HepG2 (cell line): ENCODE data around the gene MTSS2. TPM values are rescaled to one million over a fixed set of nuclear protein-coding genes. Genes with fewer than 3 reads are reported as not detected.

Source experiments
- ERF ChIP-seq: IDR thresholded peaks from 2 replicates; pipeline ENCODE4 v1.6.1; 2018; ENCODE audit warnings: missing biosample characterization, missing genetic modification reagents
- HMG20A ChIP-seq: IDR thresholded peaks from 2 replicates; pipeline ENCODE4 v1.6.1; 2016; ENCODE audit warnings: borderline replicate concordance
- KAT7 ChIP-seq: IDR thresholded peaks from 2 replicates; pipeline ENCODE4 v1.6.1; 2018; ENCODE audit warnings: borderline replicate concordance, missing compliant biosample characterization
- KLF6 ChIP-seq: IDR thresholded peaks from 2 replicates; pipeline ENCODE4 v1.8.0; 2016; ENCODE audit warnings: missing biosample characterization, missing genetic modification reagents
- MIXL1 ChIP-seq: IDR thresholded peaks from 2 replicates; pipeline ENCODE4 v1.6.1; 2016
- NBN ChIP-seq: fragments of 450-650 bp; conservative IDR thresholded peaks from 2 replicates; pipeline ENCODE4 v1.6.1; 2017
- RBM39 ChIP-seq: fragments of 200-400 bp; formaldehyde crosslinking; IDR thresholded peaks from one replicate; pipeline ENCODE4 v1.6.1; 2018; ENCODE audit warnings: antibody characterized with exemption, mild to moderate bottlenecking, low read depth, low read length; ENCODE audit not compliant: poor library complexity, severe bottlenecking
- SMAD3 ChIP-seq: sonication (generic); formaldehyde crosslinking; IDR thresholded peaks from 2 replicates; pipeline ENCODE4 v1.4.0; 2020; ENCODE audit warnings: missing genetic modification reagents
- SMARCC2 ChIP-seq: fragments of 450-650 bp; IDR thresholded peaks from 2 replicates; pipeline ENCODE4 v1.6.1; 2017; ENCODE audit warnings: antibody characterized with exemption, mild to moderate bottlenecking
- SMC3 ChIP-seq: IDR thresholded peaks from 2 replicates; pipeline ENCODE4 v1.6.1; 2011; ENCODE audit warnings: low read length, improper control_type of control experiment
- SP2 ChIP-seq: sonication (generic); formaldehyde crosslinking; IDR thresholded peaks from 2 replicates; pipeline ENCODE4 v1.5.1; 2020; ENCODE audit warnings: mild to moderate bottlenecking, missing genetic modification reagents
- TP53 ChIP-seq: sonication (generic); formaldehyde crosslinking; conservative IDR thresholded peaks from 2 replicates; pipeline ENCODE4 v1.4.0; 2020; ENCODE audit warnings: missing genetic modification reagents
- ZFP36L2 ChIP-seq: sonication (generic); formaldehyde crosslinking; IDR thresholded peaks from 2 replicates; pipeline ENCODE4 v1.4.0; 2020; ENCODE audit warnings: missing genetic modification reagents
- ZNF234 ChIP-seq: sonication (generic); formaldehyde crosslinking; conservative IDR thresholded peaks from 2 replicates; pipeline ENCODE4 v1.5.1; 2020; ENCODE audit warnings: mild to moderate bottlenecking, missing genetic modification reagents
- ZNF468 ChIP-seq: sonication (generic); formaldehyde crosslinking; IDR thresholded peaks from 2 replicates; pipeline ENCODE4 v1.8.0; 2022; ENCODE audit warnings: mild to moderate bottlenecking, moderate library complexity, missing genetic modification reagents
- ZNF564 ChIP-seq: sonication (generic); formaldehyde crosslinking; IDR thresholded peaks from 2 replicates; pipeline ENCODE4 v1.8.1; 2023; ENCODE audit warnings: mild to moderate bottlenecking, missing genetic modification reagents
- ZNF570 ChIP-seq: sonication (generic); formaldehyde crosslinking; IDR thresholded peaks from 2 replicates; pipeline ENCODE4 v1.4.0; 2020; ENCODE audit warnings: mild to moderate bottlenecking, missing genetic modification reagents, borderline replicate concordance
- ZNF773 ChIP-seq: sonication (generic); formaldehyde crosslinking; IDR thresholded peaks from 2 replicates; pipeline ENCODE4 v1.4.0; 2020; ENCODE audit warnings: missing genetic modification reagents, borderline replicate concordance
- polyA plus RNA-seq, 8 experiments: library from polyadenylated mRNA; depleted of rRNA in 3 of 8; stranded (reverse) in 7 of 8; unstranded in 1 of 8; fragments of >200 nt; fragmentation: Illumina TruSeq in 4 of 8; extraction: Trizol in 4 of 8; gene quantifications; 2 replicates each; pipeline versions ENCODE4 v1.2.1 to v1.2.3, GENCODE V29; 2011 to 2016; ENCODE audit warnings: low read depth in 4 of 8, missing spikeins in 1 of 8, mixed read lengths in 1 of 8; ENCODE audit not compliant: insufficient read depth in 1 of 8
- total RNA-seq, 5 experiments: library from RNA; depleted of rRNA; stranded (reverse); fragments of >200 nt; fragmentation: Illumina TruSeq; extraction: Trizol; gene quantifications; 2 replicates each; pipeline ENCODE4 v1.2.3, GENCODE V29; 2016; ENCODE audit warnings: low read depth in 1 of 5
- TF ChIP-seq, protein P1 (sequence below): sonication (generic); formaldehyde crosslinking; IDR thresholded peaks from 2 replicates; pipeline ENCODE4 v1.5.0; 2020; ENCODE audit warnings: mild to moderate bottlenecking, missing genetic modification reagents, moderate library complexity
- TF ChIP-seq, protein P2 (sequence below): sonication (generic); formaldehyde crosslinking; IDR thresholded peaks from 2 replicates; pipeline ENCODE4 v1.8.0; 2022; ENCODE audit warnings: missing genetic modification reagents, mild to moderate bottlenecking, borderline replicate concordance
- TF ChIP-seq, protein P3 (sequence below): sonication (generic); formaldehyde crosslinking; IDR thresholded peaks from 2 replicates; pipeline ENCODE4 v1.8.0; 2022; ENCODE audit warnings: missing genetic modification reagents, mild to moderate bottlenecking, inconsistent platforms, borderline replicate concordance
- TF ChIP-seq, protein P4 (sequence below): IDR thresholded peaks from 2 replicates; pipeline ENCODE4 v1.6.1; 2016; ENCODE audit warnings: mild to moderate bottlenecking
- TF ChIP-seq, protein P5 (sequence below): sonication (generic); formaldehyde crosslinking; IDR thresholded peaks from 2 replicates; pipeline ENCODE4 v1.4.0; 2020; ENCODE audit warnings: missing genetic modification reagents

Gene MTSS2
- total and polyA plus RNA-seq, 2 of the 13 experiments (the other 11 are each of a cell fraction or from before 2014, with no cell fraction given), result 132 to 242 TPM

DNA sequence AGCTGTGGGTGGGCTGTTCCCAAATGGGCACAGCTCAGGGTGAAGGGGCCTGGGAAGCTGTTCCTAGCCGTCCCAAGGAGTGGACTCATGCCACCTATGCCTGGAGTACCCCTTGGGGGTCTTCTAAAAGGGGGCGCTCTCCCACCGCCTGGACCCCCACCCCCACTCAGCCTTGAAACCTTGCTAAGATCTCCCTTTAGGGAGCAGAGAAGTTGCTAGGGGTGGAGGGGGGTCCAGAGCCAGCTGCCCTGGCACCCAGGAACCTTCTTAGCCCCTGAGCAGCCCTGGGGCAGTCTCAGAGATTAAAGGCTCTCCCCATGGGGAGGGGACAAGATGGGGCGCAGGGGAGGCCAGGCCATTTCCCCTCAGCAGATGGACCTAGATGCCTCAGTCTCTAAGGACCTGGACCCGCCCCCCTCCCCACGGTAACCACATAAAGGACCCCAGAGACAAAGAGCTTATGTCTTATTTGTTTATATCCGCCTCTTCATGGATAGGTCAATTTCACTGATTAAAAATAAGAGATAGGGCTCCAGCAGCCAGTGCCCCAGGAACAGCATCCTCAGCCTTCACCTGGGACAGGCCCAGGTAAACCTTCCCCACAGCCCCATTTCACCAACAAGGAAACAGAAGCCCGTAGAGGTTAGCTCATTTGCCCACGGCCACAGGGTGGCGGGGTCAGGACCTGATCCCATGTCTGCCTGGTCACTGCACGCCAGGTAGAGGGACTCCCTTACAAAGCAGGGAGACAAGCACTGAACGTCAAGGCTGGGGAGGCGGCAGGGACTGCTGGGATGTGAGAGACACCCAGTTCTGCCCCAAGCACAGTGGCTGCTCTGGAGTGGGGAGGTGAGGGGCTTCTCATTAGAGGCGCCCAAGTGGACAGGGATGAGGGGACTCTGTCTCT is 3.4 kb downstream of the MTSS2 start (continued):
- no peak for TF ChIP-seq TP53 (CRISPR knock-in tag)
- no peak for TF ChIP-seq ZNF773 (CRISPR knock-in tag)
- TF ChIP-seq, protein P1, sequence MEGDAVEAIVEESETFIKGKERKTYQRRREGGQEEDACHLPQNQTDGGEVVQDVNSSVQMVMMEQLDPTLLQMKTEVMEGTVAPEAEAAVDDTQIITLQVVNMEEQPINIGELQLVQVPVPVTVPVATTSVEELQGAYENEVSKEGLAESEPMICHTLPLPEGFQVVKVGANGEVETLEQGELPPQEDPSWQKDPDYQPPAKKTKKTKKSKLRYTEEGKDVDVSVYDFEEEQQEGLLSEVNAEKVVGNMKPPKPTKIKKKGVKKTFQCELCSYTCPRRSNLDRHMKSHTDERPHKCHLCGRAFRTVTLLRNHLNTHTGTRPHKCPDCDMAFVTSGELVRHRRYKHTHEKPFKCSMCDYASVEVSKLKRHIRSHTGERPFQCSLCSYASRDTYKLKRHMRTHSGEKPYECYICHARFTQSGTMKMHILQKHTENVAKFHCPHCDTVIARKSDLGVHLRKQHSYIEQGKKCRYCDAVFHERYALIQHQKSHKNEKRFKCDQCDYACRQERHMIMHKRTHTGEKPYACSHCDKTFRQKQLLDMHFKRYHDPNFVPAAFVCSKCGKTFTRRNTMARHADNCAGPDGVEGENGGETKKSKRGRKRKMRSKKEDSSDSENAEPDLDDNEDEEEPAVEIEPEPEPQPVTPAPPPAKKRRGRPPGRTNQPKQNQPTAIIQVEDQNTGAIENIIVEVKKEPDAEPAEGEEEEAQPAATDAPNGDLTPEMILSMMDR (CRISPR knock-in tag), result peak; percentile 64
- 0 out of 2 replicates have a peak, but pooled peaks have one; percentile 36 for TF ChIP-seq SMC3
- TF ChIP-seq, protein P2, sequence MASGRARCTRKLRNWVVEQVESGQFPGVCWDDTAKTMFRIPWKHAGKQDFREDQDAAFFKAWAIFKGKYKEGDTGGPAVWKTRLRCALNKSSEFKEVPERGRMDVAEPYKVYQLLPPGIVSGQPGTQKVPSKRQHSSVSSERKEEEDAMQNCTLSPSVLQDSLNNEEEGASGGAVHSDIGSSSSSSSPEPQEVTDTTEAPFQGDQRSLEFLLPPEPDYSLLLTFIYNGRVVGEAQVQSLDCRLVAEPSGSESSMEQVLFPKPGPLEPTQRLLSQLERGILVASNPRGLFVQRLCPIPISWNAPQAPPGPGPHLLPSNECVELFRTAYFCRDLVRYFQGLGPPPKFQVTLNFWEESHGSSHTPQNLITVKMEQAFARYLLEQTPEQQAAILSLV (CRISPR knock-in tag), result 0 out of 2 replicates have a peak, but pooled peaks have one; percentile 6
- 0 out of 2 replicates have a peak, but pooled peaks have one; percentile 25 for TF ChIP-seq SP2
- no peak; the same call in 1 of the 2 replicates for TF ChIP-seq SMAD3 (CRISPR knock-in tag)
- peak; percentile 14; the same call in 1 of the 2 replicates for TF ChIP-seq ZNF564 (CRISPR knock-in tag)
- no peak for TF ChIP-seq ERF (CRISPR knock-in tag)
- no peak for TF ChIP-seq KAT7 (CRISPR knock-in tag)
- no peak for TF ChIP-seq NBN
- peak; percentile 74 for TF ChIP-seq RBM39
- no peak for TF ChIP-seq MIXL1 (CRISPR knock-in tag)
- TF ChIP-seq HMG20A (CRISPR knock-in tag), result no peak; the same call in 1 of the 2 replicates
- 0 out of 2 replicates have a peak, but pooled peaks have one; percentile 16 for TF ChIP-seq ZNF468
- TF ChIP-seq, protein P3, sequence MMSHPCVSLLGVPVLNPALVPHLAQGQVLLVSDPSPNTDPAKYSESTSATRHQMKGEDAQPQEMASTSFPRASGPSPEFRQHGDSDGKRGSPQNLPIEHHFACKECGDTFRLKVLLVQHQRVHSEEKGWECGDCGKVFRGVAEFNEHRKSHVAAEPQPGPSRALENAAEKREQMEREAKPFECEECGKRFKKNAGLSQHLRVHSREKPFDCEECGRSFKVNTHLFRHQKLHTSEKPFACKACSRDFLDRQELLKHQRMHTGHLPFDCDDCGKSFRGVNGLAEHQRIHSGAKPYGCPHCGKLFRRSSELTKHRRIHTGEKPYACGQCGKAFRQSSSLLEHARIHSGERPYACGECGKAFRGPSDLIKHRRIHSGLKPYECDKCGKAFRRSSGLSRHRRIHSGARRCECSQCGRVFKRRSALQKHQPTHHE (CRISPR knock-in tag), result 0 out of 2 replicates have a peak, but pooled peaks have one; percentile 13
- TF ChIP-seq ZNF234 (CRISPR knock-in tag), result no peak
- TF ChIP-seq KLF6 (CRISPR knock-in tag), result no peak; the same call in 1 of the 2 replicates
- no peak for TF ChIP-seq ZNF570 (CRISPR knock-in tag)
- TF ChIP-seq, protein P4, sequence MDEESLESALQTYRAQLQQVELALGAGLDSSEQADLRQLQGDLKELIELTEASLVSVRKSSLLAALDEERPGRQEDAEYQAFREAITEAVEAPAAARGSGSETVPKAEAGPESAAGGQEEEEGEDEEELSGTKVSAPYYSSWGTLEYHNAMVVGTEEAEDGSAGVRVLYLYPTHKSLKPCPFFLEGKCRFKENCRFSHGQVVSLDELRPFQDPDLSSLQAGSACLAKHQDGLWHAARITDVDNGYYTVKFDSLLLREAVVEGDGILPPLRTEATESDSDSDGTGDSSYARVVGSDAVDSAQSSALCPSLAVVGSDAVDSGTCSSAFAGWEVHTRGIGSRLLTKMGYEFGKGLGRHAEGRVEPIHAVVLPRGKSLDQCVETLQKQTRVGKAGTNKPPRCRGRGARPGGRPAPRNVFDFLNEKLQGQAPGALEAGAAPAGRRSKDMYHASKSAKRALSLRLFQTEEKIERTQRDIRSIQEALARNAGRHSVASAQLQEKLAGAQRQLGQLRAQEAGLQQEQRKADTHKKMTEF (CRISPR knock-in tag), result 0 out of 2 replicates have a peak, but pooled peaks have one; percentile 5
- TF ChIP-seq ZFP36L2 (CRISPR knock-in tag), result no peak
- TF ChIP-seq SMARCC2, result no peak
- TF ChIP-seq, protein P5, sequence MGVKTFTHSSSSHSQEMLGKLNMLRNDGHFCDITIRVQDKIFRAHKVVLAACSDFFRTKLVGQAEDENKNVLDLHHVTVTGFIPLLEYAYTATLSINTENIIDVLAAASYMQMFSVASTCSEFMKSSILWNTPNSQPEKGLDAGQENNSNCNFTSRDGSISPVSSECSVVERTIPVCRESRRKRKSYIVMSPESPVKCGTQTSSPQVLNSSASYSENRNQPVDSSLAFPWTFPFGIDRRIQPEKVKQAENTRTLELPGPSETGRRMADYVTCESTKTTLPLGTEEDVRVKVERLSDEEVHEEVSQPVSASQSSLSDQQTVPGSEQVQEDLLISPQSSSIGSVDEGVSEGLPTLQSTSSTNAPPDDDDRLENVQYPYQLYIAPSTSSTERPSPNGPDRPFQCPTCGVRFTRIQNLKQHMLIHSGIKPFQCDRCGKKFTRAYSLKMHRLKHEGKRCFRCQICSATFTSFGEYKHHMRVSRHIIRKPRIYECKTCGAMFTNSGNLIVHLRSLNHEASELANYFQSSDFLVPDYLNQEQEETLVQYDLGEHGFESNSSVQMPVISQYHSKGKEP, result no peak
